Esophagus (tissue), 2 donors: Measurements from ENCODE around the gene ANKRD34A. TPM values are rescaled to one million over a fixed set of nuclear protein-coding genes. Genes with fewer than 3 reads are reported as not detected.
A peak's percentile ranks its signal among the peaks of the same experiment; 100 is the strongest.
"Not testable (repeated sequence)": the region's sequence is repeated elsewhere in the genome, so short reads cannot be mapped to it uniquely, and the experiment has no call there.

Experiments used
- H3K27ac ChIP-seq, 2 donors: one replicate each; pipeline ENCODE4 v1.5.1; 2013; ENCODE audit warnings: low read depth in 2 of 2, mild to moderate bottlenecking in 2 of 2, inconsistent platforms in 1 of 2, low read length in 1 of 2, moderate library complexity in 1 of 2
- H3K27me3 ChIP-seq, 2 donors: one replicate each; pipeline ENCODE4 v1.6.1; 2013; ENCODE audit warnings: low read length in 2 of 2, control low read depth in 1 of 2, mild to moderate bottlenecking in 1 of 2; ENCODE audit not compliant: insufficient read depth in 2 of 2, control insufficient read depth in 1 of 2
- H3K36me3 ChIP-seq, 2 donors: one replicate each; pipeline ENCODE4 v1.6.1; 2013; ENCODE audit warnings: low read length in 1 of 2; ENCODE audit not compliant: control insufficient read depth in 2 of 2, insufficient read depth in 2 of 2
- H3K4me1 ChIP-seq, 2 donors: one replicate each; pipeline ENCODE4 v1.6.1; 2013; ENCODE audit warnings: low read length in 1 of 2; ENCODE audit not compliant: control insufficient read depth in 2 of 2, insufficient read depth in 2 of 2
- H3K4me3 ChIP-seq, 2 donors: one replicate each; pipeline ENCODE4 v1.5.1; 2013; ENCODE audit warnings: low read length in 2 of 2, mild to moderate bottlenecking in 2 of 2, low read depth in 1 of 2, moderate library complexity in 1 of 2
- H3K9me3 ChIP-seq, 2 donors: one replicate each; pipeline ENCODE4 v1.6.1; 2013; ENCODE audit warnings: mild to moderate bottlenecking in 2 of 2, low read depth in 1 of 2, low read length in 1 of 2, moderate library complexity in 1 of 2; ENCODE audit not compliant: control insufficient read depth in 2 of 2, insufficient read depth in 1 of 2
- WGBS, 2 donors: extraction: QIAGEN DNeasy Blood & Tissue Kit; methylation state at CpG; one replicate each; pipeline ENCODE4 v1.1.7; 2013; 5-methylcytosine and 5-hydroxymethylcytosine counted together
- polyA plus RNA-seq, 2 donors: library from polyadenylated mRNA; stranded (reverse); fragments of 200-250 nt; gene quantifications; one replicate each; pipeline ENCODE4 v1.2.3, GENCODE V29; 2013
- donor health status: healthy with polysubstance abuse.
- donor health status: Bipolar disorder and iron deficiency.

ANKRD34A gene
- polyA plus RNA-seq, 2 donors, result 0.27 to 0.47 TPM

DNA sequence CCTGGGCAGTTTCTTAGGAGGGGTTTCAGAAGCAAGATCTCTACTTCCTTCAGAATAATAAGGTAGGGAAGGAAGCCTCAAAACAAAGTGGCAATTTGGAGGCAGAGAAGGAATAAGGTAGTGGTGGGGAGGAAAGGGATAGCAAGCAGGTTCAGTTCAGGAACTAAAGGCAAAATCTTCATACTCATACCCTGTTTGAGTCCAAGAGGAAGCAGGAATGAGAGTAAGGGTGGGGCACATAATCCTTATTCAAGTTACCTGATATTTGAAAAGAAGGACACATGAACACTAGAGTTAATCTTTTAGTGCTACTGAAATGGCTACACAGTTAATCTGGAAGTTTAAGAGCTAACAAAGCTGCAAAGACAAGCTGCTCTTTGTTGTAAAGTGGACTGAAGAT, 28.7 kb downstream of the ANKRD34A start:
- H3K27me3 ChIP-seq, result no peaks in the 10 kb centered on the region
- H3K4me1 ChIP-seq, result peaks cover 0 to 3% of the 10 kb centered on the region in 2 donors
- no peaks in the 10 kb centered on the region for H3K36me3 ChIP-seq
- H3K27ac ChIP-seq, result peak overlapping the region in 1 of 2 donors; percentile 80
- no peak overlapping the region for H3K4me3 ChIP-seq
- no peaks in the 10 kb centered on the region for H3K9me3 ChIP-seq

DNA sequence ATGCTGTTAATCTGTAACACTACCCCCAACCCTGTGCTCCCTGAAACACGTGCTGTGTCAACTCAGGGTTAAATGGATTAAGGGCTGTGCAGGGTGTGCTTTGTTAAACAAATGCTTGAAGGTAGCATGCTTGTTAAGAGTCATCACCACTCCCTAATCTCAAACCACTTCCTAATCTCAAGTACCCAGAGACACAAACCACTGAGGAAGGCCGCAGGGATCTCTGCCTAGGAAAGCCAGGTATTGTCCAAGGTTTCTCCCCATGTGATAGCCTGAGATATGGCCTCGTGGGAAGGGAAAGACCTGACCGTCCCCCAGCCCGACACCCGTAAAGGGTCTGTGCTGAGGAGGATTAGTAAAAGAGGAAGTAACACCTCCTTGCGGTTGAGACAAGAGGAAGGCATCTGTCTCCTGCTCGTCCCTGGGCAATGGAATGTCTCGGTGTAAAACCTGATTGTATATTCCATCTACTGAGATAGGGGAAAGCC, 31.8 kb downstream of the ANKRD34A start:
- H3K9me3 ChIP-seq, H3K36me3 ChIP-seq, H3K27me3 ChIP-seq, H3K4me1 ChIP-seq, H3K4me3 ChIP-seq: not testable (repeated sequence)
- H3K27ac ChIP-seq, result peak overlapping the region; percentile 60 to 62
- 43 to 53% methylated on average over 9 of the region's 9 CpGs for WGBS, 2 donors

DNA sequence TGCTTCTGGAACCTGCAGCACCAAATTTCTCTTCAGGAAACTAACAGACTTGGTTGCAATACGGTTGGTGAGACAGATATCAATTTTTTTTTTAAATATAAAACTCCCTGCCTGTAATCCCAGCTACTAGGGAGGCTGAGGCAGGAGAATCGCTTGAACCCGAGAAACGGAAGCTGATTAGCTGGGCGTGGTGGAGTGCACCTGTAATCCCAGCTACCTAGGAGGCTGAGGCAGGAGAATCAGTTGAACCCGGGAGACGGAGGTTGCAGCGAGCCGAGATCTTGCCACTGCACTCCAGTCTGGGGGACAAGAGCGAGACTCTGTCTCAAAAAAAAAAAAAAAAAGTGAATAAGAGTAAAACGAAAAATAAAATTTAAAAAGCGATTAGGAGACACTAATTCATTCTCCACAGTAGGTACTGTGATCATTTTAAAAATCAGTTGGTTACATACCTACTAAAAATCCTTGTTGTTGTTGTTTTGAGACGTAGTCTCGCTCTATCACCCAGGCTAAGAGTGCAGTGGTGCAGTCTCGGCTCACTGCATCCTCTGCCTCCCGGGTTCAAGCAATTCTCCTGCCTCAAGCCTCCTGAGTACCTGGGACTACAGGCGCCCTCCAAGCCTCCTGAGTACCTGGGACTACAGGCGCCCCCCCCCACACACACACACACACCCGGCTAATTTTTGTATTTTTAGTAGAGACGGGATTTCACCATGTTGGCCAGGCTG, 36.3 kb downstream of the ANKRD34A start:
- 58% methylated on average over 20 of the region's 20 CpGs for WGBS, 2 donors
- no peaks in the 10 kb centered on the region for H3K27me3 ChIP-seq
- no peaks in the 10 kb centered on the region for H3K4me1 ChIP-seq
- peak overlapping the region; percentile 93 to 94 for H3K27ac ChIP-seq
- H3K9me3 ChIP-seq, result no peaks in the 10 kb centered on the region
- no peaks in the 10 kb centered on the region for H3K36me3 ChIP-seq
- peak overlapping the region; percentile 69 to 94 for H3K4me3 ChIP-seq

DNA sequence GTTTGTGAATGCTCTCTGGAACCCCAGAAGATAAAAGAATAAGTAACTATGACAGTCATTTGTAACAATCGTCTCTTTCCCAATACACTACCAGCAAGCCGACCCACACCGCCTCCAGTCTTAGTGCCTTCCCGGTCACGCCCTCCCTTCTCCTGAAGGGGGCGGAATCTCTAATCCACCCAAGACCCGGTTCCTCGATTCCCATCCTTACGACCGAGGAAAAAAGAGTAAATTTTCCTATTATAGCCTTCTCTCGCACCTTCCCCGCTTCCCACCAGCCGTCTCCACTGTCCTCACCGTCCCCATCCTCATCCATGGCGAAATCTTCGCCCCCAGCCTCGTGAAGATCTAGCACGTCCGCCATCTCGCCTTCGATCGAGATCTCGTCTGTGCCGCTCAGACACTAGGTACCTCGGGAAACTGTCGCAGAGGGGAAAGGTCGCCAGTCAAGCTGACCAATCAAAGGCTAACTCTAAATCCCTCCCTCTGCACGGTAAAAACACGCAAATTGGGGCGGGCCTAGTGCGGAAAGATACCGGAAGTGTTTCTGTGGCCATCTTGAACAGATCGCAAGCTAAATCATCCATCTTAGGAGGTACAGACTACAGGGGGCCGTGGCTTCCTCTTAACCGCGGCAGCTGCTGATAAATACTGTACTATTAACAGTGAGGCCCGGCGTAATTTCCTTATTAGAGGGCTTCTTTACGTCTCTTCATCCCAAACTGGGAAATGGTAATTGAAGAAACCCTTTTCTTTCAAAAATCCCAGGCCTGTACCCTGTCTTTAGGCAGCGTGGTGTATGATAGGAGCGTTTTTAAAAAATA, 37.1 kb downstream of the ANKRD34A start, which contains the start of gene RBM8A:
RBM8A (minus strand) TSS at position 422 of the 824 bp plus-strand sequence; CDS start at position 364, 58 bp downstream.
- H3K9me3 ChIP-seq, result no peaks in the 10 kb centered on the region
- H3K27me3 ChIP-seq, result no peaks in the 10 kb centered on the region
- peak within 1 kb of the TSS; percentile 93 to 98 for H3K27ac ChIP-seq
- WGBS, 2 donors, result 0 to 1% methylated on average over 41 of the region's 41 CpGs
- H3K4me1 ChIP-seq, result no peaks in the 10 kb centered on the region
- peak within 1 kb of the TSS; percentile 69 to 94 for H3K4me3 ChIP-seq
- H3K36me3 ChIP-seq, result no peaks in the 10 kb centered on the region

DNA sequence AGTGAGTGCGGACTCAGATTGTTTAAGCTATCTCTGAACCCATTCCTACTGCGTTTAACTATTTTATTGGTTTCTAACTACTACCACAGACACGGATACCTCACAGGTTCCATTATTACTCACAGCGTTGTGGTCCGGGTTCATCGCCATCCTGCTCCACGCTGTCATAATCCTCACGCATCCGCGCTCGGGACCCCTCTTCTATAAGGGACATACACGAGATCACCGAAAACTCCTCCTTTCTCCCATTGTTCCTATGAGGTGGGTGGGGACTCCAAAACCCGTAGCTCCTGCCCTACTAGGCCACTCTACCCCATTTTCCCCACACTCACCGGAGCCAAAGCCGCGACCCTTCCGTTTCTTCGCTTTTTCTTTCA, 37.7 kb downstream of the ANKRD34A start:
- no peaks in the 10 kb centered on the region for H3K4me1 ChIP-seq
- H3K4me3 ChIP-seq, result peak overlapping the region; percentile 69 to 94
- peak overlapping the region; percentile 93 to 98 for H3K27ac ChIP-seq
- no peaks in the 10 kb centered on the region for H3K27me3 ChIP-seq
- H3K36me3 ChIP-seq, result no peaks in the 10 kb centered on the region
- H3K9me3 ChIP-seq, result no peaks in the 10 kb centered on the region
- 5 to 6% methylated on average over 19 of the region's 19 CpGs for WGBS, 2 donors

DNA sequence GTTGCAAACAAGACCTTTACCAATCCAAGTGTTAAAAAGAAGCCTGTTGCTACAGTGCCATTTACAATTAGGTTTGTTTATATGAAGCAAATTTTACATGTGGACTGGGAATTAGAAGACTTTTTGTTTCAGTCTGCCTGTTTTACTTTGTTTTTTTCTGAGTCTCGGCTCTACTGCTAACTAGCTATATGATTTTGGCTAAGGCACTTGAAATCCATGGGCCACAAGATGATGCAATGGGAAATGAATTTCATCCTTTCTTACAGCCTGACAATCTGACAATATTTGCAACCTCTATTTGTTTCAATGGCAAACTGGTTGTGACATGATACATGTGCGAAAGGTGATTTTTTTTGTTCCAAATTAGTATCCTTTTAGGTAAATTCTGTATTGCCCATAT, 42.1 kb downstream of the ANKRD34A start:
- Histone ChIP-seq H3K27ac (no peak overlapping the region), H3K4me1 (peaks cover 0 to 14% of the 10 kb centered on the region in 2 donors)
- 75 to 82% methylated on average over 2 of the region's 2 CpGs for WGBS, 2 donors

DNA sequence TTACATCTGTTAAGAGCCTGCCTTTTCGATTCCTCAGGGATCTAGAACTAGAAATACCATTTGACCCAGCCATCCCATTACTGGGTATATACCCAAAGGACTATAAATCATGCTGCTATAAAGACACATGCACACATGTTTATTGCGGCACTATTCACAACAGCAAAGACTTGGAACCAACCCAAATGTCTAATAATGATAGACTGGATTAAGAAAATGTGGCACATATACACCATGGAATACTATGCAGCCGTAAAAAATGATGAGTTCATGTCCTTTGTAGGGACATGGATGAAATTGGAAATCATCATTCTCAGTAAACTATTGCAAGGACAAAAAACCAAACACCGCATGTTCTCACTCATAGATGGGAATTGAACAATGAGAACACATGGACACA, 44.1 kb downstream of the ANKRD34A start:
- not testable (repeated sequence) for H3K9me3 ChIP-seq, H3K4me3 ChIP-seq, H3K36me3 ChIP-seq, H3K27me3 ChIP-seq, H3K27ac ChIP-seq
- 87 to 89% methylated on average over 2 of the region's 4 CpGs for WGBS, 2 donors
- peaks cover 0 to 16% of the 10 kb centered on the region in 2 donors for H3K4me1 ChIP-seq

More for the DNA sequence above, 42.1 kb downstream of the ANKRD34A start:
- Histone ChIP-seq H3K27me3 (no peaks in the 10 kb centered on the region), H3K4me3 (no peak overlapping the region), H3K36me3 (no peaks in the 10 kb centered on the region), H3K9me3 (no peaks in the 10 kb centered on the region)

DNA sequence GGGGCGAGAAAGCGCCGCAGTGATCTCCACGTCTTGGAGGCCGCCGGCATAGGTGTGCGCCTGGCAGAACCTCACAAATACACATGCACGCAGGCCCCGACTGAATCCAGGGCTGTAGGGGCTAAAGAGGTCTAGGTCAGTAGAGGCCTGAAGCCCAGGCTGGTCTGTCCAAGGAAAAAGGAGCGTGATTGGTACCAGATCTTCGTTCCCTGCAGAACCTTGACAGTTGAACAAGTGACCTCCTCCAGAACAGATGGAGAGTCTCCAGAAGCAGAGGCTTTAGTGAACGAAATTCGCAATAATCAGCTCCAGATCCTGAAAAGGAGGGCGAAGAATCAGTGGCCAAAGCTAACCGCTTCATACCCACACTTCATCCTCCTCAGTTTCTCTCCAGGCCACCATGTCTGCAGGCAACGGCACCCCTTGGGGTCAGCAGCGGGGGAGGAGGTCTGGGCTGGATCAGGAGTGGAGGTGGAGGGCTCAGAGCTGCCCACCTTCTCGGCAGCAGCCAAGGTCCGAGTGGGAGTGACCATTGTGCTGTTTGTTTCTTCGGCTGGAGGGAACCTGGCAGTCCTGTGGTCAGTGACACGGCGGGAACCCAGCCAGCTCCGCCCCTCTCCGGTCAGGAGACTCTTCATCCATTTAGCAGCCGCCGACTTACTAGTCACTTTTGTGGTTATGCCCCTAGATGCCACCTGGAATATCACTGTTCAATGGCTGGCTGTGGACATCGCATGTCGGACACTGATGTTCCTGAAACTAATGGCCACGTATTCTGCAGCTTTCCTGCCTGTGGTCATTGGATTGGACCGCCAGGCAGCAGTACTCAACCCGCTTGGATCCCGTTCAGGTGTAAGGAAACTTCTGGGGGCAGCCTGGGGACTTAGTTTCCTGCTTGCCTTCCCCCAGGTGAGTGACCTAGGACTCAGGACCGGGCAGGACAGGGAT, 45.1 kb downstream of the ANKRD34A start:
- peak overlapping the region; percentile 93 to 95 for H3K4me3 ChIP-seq
- H3K27me3 ChIP-seq, result no peaks in the 10 kb centered on the region
- peak overlapping the region; percentile 87 to 91 for H3K27ac ChIP-seq
- no peaks in the 10 kb centered on the region for H3K9me3 ChIP-seq
- WGBS, 2 donors, result 4 to 7% methylated on average over 33 of the region's 33 CpGs
- no peaks in the 10 kb centered on the region for H3K36me3 ChIP-seq
- H3K4me1 ChIP-seq, result peaks cover 0 to 16% of the 10 kb centered on the region in 2 donors
